Neural crest cell (in vitro differentiated cells): ENCODE data around the gene FMNL2. TPM values are rescaled to one million over a fixed set of nuclear protein-coding genes. Genes with fewer than 3 reads are reported as not detected.

Experiments
- DNase-seq: peaks from one replicate; pipeline ENCODE4 v3.0.0; 2021; ENCODE audit warnings: low read depth, mixed read lengths, low spot score
- H3K27ac Mint-ChIP-seq: one replicate; pipeline ENCODE4 v1.8.0; 2021; ENCODE audit warnings: mild to moderate bottlenecking, mixed read lengths; ENCODE audit not compliant: unreplicated experiment
- H3K27me3 Mint-ChIP-seq: 2 replicates; pipeline ENCODE4 v1.8.0; 2021; ENCODE audit warnings: low read depth, mild to moderate bottlenecking, mixed read lengths
- H3K36me3 Mint-ChIP-seq: 2 replicates; pipeline ENCODE4 v1.8.0; 2021; ENCODE audit warnings: low read depth, mild to moderate bottlenecking, mixed read lengths
- H3K4me1 Mint-ChIP-seq: 2 replicates; pipeline ENCODE4 v1.8.0; 2021; ENCODE audit warnings: mixed read lengths
- H3K4me3 Mint-ChIP-seq: one replicate; pipeline ENCODE4 v1.8.0; 2021; ENCODE audit warnings: mild to moderate bottlenecking, mixed read lengths
- H3K9me3 Mint-ChIP-seq: 2 replicates; pipeline ENCODE4 v1.8.0; 2021; ENCODE audit warnings: mixed read lengths
- CTCF ChIP-seq: fragments of 200-600 bp; sonication (generic); conservative IDR thresholded peaks from 2 replicates; pipeline ENCODE4 v1.5.0; 2021; ENCODE audit warnings: antibody characterized with exemption, mild to moderate bottlenecking
- total RNA-seq: library from RNA; stranded (reverse); gene quantifications from 2 replicates; pipeline ENCODE4 v1.2.1, GENCODE V29; 2021

Gene FMNL2
- total RNA-seq, 1 donor from 2014 or later: 54.9 TPM

DNA sequence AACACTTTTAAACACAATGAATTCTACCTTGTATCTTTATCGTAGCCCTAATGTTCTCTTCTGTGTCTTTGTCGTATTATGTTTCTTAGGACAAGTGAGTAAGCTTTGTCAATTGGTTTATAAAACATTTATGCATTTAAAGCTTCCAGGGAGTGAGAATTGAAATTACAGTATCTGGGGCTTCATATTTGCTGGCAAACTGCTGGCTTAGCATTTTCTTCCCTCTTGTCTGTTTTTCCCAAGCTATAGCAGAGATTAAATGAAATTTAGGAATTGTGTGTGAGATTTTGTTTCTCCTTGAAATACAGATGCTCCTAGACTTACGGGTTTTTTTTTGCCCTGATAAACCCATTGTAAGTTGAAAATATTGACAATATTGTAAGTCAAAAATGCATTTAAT lies 73.3 kb downstream of the FMNL2 start:
- Mint-ChIP-seq H3K9me3 (no peaks in the 10 kb centered on the region), H3K27me3 (no peaks in the 10 kb centered on the region), H3K4me1 (peaks cover 62% of the 10 kb centered on the region), H3K27ac (no peak overlapping the region), H3K36me3 (no peaks in the 10 kb centered on the region), H3K4me3 (no peak overlapping the region)
- TF ChIP-seq CTCF: no peak
- DNase-seq: no peak

DNA sequence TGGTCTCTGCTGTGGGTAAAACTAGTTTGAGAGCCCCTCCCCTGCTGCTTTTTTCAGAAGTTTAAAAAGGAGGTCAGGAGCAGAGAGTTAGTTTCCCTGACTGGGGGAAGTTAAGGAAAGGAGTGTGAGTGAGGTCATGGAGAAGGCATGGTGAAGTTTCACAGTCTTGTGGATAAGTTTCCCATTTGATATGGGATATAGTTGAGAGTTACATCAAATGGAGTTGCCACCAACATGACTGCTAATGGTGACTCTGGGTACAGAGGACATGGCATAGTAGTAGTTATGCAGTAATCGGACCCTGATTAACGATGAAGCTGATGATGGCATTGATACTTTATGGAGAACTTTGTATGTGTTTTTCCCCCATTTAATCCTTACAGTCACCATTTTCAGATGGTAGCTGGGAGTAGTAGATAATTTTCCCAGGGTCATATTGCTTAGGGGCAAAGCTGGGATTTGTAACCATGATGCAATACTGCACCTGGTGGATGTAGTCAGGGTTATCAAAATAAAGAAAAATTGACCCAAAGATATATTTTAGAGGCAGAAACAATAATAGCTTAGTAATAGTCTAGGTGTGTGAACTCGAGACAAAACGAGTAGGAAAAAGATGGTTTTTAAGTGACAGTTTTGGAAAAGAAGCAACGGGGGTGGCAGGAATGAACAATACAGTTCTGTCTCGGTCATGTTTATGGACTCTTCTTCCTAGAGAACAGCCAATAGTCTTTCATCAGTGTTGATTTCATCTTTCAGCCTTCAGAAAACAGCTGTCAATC lies 74.6 kb downstream of the FMNL2 start:
- H3K36me3 Mint-ChIP-seq: no peaks in the 10 kb centered on the region
- no peak overlapping the region for H3K27ac Mint-ChIP-seq
- TF ChIP-seq CTCF: no peak
- H3K4me1 Mint-ChIP-seq: peaks cover 67% of the 10 kb centered on the region
- no peaks in the 10 kb centered on the region for H3K27me3 Mint-ChIP-seq
- no peak overlapping the region for H3K4me3 Mint-ChIP-seq
- no peak for DNase-seq
- no peaks in the 10 kb centered on the region for H3K9me3 Mint-ChIP-seq

DNA sequence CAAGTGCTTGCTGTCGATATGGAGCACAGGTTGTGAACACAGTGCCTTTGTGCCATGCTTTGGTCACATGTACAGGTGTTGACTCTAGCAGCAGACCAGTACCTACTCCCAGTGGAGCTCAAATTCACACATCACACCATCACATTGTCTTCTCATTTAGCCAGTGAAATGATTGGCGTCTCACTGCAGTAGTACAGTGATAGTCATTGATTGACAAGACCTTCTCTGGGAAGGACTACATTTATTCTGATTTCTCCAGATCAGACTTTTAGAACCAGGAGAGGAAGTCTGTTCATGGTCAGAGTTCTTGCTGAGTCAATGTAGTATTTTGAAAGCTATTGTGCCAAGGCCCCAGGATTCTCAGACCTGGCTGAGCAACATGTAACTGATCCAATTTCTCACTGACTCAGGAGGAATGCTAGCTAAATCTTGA lies 75.2 kb downstream of the FMNL2 start:
- Mint-ChIP-seq H3K9me3 (no peaks in the 10 kb centered on the region), H3K27me3 (no peaks in the 10 kb centered on the region), H3K36me3 (no peaks in the 10 kb centered on the region), H3K4me1 (peaks cover 67% of the 10 kb centered on the region), H3K4me3 (no peak overlapping the region), H3K27ac (no peak overlapping the region)
- no peak for DNase-seq
- no peak for TF ChIP-seq CTCF

- Mint-ChIP-seq H3K4me3 (no peak overlapping the region), H3K27ac (no peak overlapping the region), H3K36me3 (peaks cover 2% of the 10 kb centered on the region), H3K4me1 (peaks cover 61% of the 10 kb centered on the region), H3K27me3 (no peaks in the 10 kb centered on the region), H3K9me3 (no peaks in the 10 kb centered on the region)
- DNase-seq: no peak
- TF ChIP-seq CTCF: no peak
These were observed 76.2 kb downstream of the FMNL2 start for GRCh38 chr2:152411154-152411553.

DNA sequence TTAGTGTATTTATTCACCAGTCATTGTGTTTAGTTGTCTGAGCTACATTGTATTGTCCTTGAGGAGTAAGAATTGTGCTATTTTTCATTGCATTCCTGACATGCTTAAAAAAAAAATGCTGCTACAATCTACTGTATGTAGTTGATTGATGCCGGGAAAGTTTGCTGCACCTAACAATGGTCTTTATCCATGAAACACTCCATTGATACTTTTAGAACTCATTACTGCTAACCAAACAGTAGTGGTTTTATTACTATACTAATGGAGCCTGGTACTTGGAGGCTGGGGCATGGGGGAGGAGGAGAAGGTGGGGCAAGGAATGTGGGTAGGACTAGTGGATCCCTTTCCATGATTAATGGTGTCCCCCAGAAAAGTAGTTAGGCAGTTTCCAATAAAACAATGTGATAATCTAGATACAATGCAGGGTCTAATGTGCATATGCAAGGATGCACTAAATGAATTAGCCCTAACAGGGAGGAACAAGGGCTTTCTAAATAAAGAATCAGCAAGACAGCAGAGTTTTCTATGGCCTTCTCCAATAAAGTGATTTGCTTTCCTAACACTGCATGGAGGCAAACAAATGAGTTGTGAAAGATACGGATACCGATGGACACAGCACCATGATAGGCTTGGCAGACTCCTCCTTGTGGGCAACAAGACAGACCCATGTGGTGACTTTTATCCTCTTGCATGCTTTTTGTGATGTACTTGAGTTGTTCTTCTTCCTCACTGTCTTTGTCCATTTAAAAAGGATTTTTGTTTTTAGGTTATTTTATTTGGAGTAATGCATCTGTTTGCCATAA lies 78.5 kb downstream of the FMNL2 start:
- no peak for DNase-seq
- Mint-ChIP-seq H3K9me3 (no peaks in the 10 kb centered on the region), H3K27me3 (no peaks in the 10 kb centered on the region), H3K4me1 (peaks cover 41% of the 10 kb centered on the region), H3K27ac (no peak overlapping the region), H3K4me3 (no peak overlapping the region), H3K36me3 (peaks cover 2% of the 10 kb centered on the region)
- no peak for TF ChIP-seq CTCF
